Activated T-cell treated with anti-CD3 and anti-CD28 coated beads for 48 hours (primary cell): ENCODE measurements around the gene IDUA.

Experiments
- DNase-seq: peaks from one replicate; pipeline ENCODE4 v3.0.0-alpha.2; 2020; ENCODE audit warnings: low read depth

IDUA gene

DNA sequence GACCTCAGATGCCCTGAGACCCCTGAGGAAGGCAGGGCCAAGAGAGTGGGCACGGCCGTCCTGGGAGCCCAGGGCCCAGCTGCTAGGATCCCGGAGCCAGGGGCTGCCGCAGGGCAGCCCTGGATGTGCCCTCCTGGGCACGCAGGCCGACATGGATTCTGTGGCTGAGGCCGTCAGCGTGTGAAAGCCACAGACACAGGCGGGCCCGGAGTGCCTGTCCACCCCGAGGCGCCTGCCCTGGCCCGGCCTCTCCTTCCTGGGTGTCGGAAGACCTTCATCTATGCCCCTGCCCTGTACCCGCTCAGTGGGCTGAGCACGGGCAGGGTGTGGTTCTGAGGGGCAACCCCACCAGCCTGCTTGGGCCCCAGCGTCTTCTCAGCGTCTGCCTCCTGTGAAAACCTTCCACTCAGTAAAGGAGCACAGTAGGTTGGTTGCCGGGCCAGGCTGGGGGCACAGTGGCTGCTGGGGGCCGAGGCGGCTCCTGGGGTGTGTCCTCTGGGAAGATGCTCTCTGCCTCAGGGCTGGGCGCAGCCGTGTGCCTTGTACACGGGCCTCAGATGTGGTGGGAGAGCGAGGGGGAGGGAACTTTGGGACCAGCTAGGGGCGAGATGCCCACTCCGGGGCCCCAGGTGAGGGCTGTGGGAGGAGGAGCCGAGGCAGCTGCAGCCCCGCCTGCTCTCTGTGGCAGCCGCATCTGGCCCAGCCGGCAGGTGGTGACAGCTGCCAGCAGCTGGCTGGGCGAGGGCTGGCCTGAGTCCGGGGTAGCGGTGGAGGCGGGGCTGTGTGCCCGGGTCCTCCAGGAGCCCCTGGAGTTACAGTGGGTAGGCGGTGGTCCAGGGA lies 45.3 kb downstream of the IDUA start:
- no peak for DNase-seq

GRCh38 chr4:1032861-1033260 lies 46.0 kb downstream of the IDUA start:
- no peak for DNase-seq

DNA sequence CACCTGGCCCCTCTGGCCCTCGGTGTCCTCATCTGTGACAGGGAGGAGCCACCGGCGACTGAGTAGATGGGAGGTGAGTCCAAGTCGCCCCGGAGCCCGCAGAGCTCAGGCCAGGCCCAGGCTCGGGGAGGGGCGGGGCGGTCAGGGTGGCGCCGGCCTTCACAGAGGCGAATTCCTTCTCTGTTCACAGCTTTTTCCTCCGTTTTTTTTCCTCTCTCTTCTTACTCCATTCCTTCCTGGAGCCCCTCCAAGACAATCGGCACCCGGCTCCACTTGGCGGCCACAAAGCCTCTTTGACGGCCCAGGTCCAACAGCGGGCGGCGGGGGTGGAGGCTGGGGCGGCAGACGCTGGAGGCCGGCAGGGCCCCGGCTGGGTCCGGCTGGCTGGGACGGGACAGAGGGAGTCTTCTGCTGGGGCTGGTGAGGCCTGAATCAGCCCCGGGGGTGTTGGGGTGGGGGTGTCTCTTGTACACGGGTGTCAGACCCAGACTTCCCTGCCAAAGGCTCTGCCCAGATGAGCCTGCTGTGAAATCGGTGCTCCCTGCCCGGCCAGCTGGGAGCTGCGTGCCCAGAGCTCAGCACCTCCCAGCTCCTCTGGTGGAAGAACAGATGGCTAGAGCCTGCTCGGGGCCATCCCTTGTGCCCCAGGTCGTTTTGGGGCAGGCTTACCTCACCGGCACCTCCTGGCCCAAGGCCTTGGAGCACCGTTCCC lies 47.2 kb downstream of the IDUA start:
- no peak for DNase-seq

DNA sequence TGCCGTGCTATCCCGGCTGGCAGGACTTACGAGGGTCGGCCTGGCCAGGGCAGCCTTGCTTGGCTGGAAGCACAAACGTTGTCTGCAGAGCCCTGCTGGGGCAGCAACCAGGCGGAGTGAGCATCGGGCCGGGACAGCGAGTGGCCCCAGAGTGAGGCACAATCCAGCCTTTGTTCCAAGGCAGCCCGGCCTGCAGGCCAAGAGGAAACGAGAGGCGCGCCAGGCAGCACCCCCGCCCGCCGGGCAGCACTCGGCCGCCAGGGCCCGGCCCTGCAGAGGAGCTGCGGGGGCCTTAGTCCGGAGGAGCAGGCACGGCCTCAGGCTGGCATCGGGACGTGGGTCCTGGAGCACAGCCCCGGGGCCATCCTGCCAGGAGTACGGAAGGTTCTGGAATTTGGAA lies 48.7 kb downstream of the IDUA start:
- no peak for DNase-seq

GRCh38 chr4:1036095-1036494 lies 49.3 kb downstream of the IDUA start:
- DNase-seq = no peak

DNA sequence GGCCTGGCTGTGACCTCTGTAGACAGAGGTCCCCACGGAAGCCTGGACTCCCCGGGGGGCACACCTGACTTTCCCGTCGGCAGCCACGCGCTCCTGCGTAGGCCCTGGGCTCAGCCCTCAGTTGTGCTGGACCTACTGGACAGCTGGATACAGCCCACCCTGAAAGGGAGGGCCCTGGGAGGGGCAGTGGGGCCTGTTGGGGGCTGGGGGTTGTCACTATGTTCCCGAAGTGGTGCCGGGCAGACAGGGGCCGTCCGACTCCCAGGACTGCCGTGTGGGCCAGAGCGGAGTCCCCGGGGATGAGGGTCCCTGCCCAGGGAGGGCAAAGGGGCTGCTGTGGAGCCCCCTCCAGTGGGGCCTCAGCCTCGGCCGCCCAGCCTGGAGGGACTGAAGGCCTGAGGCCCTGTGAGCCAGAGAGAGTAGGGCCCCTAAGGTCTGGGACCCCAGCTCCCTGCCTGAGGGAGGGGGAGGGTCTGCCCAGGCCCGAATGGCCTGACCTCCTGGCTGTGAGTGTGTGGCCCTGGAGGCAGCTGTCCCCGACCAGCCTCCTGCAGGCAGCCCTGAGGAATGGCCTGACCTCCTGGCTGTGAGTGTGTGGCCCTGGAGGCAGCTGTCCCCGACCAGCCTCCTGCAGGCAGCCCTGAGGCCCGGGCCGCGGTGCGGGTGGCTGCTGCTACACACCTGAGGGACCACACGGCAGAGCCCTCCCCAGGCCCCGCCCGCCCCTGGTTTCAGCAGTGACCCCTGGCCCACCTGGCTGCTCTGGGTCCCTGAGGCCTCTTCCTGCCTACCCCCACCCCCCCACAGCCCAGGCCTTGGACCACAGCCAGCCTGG lies 50.3 kb downstream of the IDUA start:
- no peak for DNase-seq

DNA sequence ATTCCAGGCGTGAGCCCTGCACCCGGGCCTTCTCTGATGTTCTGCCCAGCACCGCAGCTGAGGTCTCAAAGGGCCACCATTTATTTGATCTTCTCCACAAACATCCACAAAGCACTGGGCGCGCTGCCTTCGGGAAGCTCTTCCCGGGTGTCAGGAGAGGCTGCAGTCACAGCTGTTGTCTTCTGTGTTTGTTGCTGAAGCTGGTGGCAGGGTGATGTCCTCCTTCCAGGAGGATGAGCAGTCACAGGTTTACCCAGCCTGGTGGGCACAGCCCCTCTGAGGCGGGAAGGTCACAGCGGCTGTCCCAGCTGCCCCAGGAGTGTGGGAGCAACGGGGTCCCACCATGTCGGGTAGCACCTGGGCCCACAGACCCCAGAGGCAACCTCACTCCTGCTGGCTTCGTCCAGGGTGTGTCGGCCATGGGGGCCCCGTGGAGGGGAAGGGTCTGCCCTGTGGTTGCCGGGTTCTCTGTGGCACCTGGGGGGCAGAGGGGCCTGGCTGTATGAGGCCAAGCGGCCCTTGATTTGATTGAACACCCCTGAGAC lies 52.2 kb downstream of the IDUA start:
- DNase-seq = no peak

DNA sequence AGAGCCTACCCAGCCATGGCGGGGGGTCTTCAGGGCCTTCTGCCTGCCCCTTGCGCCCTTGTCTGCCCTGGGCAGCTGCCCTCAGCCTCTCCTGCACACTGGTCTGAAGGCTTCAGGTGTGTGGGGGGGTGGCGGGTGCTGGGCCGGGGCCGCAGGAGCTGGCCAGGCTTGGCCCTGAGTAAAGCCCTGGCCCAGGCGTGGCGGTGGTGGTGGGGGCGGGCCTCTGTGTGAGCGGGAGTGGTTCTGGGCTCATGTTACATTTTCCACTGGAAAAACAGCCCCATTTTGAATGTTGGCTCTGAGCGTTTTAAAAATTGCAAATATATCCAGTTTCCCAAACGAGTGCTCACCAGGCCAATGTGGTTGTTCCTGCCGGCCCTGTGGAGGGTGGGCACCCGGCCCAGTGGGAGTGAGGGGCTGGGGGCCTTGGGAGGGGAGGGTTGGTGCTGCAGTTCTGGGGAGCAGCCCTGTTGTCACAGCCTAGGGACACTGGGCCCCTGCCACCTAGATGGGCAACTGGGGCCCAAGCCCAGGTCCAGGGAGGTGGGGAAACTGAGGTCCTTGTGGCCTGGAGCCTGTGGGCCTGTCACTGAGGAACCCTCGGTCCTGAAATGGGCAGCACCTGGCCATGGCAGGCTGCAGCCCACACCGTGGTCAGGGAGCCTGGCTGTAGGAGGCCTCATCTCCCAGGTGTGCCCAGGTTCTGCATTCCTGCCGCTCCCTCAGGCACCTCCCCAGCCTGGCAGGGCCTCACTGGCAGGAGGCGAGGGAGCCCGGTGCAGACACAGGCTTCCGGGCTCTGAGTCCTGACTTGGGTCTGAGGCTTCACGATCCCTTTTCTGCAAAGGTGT lies 52.9 kb downstream of the IDUA start:
- no peak for DNase-seq

DNA sequence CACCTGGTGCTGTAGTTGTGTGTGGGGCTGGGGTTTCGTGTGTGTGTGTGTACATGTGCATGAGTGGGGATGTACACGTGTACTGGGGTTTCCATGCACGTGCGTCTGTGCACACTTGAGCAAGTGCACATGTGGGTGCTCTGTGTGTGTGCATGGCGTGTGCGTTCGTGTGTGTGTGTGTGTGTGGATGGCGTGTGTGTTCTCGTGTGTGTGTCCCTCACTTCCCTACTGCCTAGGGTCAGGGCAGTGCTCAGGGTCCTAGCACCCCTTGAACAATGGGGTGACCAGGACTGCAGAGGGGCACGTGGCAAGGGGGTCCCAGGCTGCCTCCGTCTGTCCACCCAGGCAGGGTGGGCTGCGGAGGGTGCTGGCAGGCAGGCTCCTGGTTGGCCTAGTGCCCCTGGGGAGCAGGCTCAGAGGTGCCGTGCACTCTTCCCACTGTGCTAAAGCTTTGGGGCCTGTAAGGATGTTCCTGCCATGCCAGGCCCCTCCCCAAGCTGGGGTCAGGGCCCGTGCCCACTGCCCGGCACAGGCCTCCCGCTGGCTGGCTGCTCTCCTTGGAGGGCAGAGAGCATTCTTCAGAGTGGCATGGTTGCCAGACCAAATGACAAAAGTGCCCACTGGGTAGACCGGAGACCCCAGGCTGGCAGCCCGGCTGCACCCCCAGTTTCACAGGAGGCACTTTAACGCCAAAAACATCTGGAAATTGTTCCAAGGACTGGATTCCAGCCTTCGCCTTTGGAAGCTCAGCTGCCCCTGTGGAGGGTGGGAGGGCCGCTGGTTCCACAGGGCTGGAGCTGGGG lies 53.7 kb downstream of the IDUA start:
- DNase-seq = no peak

DNA sequence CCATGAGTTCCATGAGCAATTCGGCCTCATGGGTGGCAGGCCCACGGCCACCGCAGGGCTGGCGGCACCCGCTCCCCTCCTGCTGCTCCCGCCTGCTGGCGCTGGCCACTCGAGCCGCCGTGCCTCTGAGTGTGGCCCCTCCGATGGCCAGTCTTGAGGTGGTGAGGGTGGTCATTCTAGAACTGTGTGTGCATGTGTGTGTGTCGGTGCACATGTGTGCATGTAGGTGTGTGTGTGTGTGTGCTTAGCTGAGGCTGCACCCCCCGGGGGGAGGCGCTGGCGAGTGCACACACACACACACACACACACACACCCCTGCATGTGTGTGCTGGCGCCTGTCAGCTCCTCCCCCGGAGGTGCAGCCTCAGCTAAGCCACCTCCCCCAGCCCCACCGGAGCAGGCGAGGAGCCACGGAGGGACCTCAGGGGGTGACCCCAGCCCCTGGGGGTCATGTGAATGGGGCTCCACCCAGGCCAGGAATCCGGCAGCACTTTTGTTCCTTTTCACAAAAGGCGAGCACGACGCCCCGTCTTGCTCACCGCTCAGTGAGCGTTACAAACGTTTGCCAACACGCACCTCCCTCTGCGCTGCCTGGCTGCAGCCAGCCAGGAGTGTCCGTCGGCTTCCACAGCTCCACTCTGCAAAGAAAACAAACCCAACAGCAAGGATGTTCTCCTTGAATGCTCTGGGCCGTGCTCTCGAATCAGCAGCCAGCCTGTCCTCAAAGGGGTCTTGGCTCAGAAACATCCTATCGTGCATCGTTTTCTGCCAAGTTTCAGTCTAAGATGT lies 54.5 kb downstream of the IDUA start:
- DNase-seq = no peak

GRCh38 chr4:1041936-1042330 lies 55.1 kb downstream of the IDUA start:
- no peak for DNase-seq

DNA sequence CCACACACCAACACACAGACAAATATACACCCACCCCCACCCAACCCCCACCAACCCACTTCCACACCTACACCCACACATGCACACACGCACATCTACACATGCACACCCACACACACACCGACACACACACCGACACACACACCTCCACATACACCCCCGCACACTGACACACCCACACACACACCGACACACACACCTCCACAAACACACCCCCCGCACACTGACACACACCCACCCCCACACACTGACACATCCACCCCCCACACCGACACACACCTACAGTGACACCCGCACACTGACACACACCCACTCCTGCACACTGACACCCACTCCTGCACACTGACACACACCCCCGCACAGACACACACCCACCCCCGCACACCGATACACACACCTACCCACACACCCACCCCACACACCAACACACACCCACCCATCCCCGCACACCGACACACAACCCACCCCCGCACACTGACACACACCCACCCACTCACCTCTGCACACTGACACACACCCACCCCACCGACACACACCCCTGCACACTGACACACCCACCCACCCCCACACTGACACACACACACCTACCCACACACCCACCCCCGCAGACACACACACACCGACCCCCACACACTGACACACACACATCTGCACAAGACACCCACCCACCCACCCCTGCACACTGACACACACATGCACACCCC lies 55.7 kb downstream of the IDUA start:
- no peak for DNase-seq

GRCh38 chr4:1043162-1043561 lies 56.3 kb downstream of the IDUA start:
- DNase-seq = no peak

GRCh38 chr4:1043651-1044468 lies 57.0 kb downstream of the IDUA start:
- peak; percentile 50 for DNase-seq

DNA sequence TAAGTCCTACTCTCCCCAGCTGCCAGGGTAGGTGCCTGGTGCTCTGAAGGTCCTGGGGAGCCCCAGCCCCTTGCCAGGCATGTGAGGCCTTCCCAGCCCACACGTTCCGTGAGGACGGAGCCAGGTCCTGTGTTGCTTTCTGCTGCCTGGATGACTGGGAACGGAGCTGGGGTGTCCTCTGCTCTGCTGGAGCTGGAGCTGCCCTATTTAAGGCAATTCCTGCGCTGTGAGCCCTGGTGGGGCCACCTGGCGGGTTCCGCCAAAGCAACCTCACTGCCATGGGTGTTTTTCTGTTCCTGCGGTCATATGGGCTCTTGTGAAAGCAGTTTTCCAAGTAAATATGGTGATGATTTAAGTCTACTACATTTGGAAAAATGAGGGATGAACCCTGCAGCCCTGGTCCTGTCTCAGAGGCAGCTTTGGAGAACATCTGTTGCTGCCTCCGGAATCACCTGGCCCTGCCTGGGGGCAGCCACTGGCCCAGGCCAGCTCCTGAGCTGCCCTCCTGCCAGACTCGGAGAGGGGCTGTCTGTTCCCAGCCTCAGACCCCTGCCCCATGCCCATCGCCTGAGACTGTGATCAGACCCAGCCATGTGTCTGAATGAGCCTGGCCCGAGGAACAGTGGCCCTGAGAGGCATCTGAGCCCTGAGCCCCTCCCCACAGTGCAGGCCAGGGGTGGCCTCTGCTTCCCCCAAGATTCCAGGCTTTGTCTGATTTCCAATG lies 57.8 kb downstream of the IDUA start:
- no peak for DNase-seq

GRCh38 chr4:1045193-1045594 lies 58.4 kb downstream of the IDUA start:
- DNase-seq = no peak

- DNase-seq = no peak
Measured at GRCh38 chr4:1045595-1046201, 58.9 kb downstream of the IDUA start.
